HG03521 (cell line): Measurements from ENCODE around the gene ARHGEF10L.
"Not testable (repeated sequence)": the region's sequence is repeated elsewhere in the genome, so short reads cannot be mapped to it uniquely, and the experiment has no call there.

Experiments
- ATAC-seq: cut with Tn5 transposase; IDR thresholded peaks from one replicate; pipeline ENCODE4 v1.9.1; 2021; ENCODE audit warnings: mild to moderate bottlenecking, moderate library complexity; ENCODE audit not compliant: unreplicated experiment

Gene ARHGEF10L

DNA sequence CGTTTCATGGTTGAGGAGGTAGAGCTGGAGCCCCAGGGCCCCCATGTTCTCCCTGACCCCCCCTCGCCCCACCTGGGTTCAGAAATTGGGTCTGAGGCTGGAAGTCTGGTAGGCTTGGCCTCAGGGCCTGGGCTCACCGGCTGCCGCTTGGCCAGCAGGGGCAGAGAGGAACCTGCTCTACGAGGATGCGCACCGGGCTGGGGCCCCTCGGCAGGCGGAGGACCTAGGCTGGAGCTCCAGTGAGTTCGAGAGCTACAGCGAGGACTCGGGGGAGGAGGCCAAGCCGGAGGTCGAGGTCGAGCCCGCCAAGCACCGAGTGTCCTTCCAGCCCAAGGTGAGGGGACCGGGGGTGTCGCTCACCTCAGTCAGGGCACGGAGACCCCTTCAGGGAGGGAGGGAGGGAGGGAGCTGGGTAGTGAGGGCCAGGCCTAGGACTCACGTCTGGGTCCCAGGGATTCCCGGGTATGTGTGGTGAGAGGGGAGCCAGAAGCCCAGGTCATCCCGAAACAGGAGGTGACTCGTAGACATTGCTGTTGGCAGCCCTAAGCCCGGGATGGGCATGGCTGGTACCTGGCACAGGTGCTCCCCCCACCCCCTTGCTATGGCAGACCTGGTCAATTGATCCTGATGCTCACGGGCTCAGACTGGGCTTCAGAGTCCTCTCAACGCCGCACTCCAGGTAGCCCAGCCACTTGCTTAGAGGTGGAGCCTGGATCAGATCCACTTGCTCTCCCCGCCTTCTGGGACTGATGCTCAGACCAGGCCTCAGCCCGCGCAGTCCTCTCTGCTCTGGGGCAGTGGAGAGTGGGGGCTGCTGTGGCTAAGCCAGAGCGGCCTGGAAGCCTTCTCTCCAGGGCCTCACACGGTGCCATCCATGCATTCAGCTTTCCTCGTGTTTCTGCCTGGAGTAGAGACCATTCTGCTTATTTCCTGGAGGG lies 68.4 kb downstream of the ARHGEF10L start:
- no peak for ATAC-seq

- ATAC-seq, result no peak
Measured at GRCh38 chr1:17609529-17609928, 70.0 kb downstream of the ARHGEF10L start.

DNA sequence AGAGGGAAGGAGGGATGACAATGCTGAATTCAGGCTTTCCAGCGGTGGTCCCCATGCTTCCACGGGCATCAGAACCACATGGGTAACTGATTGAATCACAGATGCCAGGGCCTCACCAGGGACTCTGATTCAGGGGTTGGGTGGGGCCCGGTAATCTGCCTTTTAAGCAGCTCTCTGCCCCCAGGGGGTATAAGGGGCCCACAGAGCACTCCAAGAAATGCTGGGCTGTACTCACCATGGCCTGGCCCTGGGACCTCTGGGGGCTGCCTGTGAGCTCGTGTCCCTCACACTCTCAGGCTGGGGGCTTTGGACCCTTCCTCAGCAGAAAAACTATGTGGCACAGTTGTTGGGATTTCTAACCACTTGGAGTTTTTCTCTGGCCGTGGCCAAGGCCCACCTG lies 70.6 kb downstream of the ARHGEF10L start:
- no peak for ATAC-seq

DNA sequence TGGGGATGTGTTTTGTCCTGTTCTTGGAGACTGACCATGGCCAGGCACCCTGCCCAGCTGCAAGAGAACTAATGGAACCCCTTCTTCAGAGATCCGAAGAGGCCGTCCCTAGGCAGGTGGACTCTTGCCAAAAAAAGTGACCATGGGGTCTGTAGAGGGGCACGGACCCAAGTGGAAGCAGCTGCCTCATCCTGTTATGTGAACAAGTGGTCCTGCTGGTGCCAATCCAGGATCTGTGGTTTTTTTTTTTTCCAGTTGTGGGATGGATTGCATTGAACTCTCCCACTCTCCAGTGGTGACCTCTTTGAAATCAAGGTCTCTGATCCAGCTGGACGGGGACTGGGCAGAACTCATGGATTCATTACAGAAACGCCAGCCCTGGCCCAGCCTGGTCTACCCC lies 71.2 kb downstream of the ARHGEF10L start:
- no peak for ATAC-seq

DNA sequence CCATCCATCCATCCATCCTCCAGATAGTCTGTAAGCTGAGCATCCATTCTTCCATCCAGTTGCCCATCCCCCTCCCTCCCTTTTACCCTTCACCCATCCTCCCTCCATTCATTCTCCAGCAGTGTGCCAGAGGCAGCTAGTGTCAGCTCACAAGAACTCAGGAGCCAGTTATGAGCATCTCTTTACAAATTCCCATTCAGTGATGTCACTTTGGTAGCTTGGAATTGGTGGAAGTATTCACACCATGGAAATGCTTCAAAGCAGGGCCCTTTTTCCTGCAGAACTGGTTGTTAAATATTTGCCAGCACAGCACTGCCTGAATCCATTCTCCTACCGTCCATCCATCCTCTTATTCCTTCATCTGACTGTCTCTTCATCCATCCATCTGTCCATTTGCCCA lies 72.5 kb downstream of the ARHGEF10L start:
- no peak for ATAC-seq

- no peak for ATAC-seq
Measured at GRCh38 chr1:17612831-17613230, 73.3 kb downstream of the ARHGEF10L start.

- no peak for ATAC-seq
Measured at GRCh38 chr1:17614586-17614985, 75.1 kb downstream of the ARHGEF10L start.

DNA sequence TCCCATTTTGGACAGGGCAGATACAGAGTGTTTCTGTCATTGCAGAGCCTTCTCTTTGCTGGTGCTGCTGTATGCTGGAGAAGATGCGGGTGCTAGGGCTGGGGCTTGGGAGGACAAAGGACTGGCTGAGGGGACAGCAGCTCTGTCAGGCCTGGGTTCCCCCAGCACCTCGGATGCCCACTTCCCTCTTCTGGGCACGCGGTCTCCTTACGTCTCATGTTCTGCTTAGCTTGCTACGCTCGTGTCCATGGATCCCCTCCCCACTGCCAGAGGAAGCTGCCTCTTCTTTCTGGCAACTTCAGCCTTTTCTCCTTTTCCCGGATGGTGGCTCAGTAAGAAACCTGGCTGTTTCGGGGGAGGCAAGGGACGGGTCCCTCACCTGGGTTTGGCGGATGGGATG lies 75.7 kb downstream of the ARHGEF10L start:
- no peak for ATAC-seq

DNA sequence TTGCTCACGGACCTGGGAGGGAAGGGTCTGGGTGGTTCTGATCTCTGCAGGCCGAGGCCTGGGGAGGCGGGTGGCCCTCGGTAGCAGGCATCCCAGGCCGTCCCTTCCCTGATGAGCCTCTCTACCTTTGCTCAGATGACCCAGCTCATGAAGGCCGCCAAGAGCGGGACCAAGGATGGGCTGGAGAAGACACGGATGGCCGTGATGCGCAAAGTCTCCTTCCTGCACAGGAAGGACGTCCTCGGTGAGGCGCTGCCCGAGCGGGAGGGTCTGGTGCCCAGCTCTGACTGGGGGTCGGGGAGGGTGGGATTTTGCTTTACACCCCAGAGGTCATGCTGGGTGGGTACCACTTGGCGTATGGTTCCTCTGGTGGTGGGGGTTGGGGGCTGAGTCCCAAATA lies 76.5 kb downstream of the ARHGEF10L start:
- no peak for ATAC-seq

- ATAC-seq, result no peak
Measured at GRCh38 chr1:17616731-17617279, 77.3 kb downstream of the ARHGEF10L start.

DNA sequence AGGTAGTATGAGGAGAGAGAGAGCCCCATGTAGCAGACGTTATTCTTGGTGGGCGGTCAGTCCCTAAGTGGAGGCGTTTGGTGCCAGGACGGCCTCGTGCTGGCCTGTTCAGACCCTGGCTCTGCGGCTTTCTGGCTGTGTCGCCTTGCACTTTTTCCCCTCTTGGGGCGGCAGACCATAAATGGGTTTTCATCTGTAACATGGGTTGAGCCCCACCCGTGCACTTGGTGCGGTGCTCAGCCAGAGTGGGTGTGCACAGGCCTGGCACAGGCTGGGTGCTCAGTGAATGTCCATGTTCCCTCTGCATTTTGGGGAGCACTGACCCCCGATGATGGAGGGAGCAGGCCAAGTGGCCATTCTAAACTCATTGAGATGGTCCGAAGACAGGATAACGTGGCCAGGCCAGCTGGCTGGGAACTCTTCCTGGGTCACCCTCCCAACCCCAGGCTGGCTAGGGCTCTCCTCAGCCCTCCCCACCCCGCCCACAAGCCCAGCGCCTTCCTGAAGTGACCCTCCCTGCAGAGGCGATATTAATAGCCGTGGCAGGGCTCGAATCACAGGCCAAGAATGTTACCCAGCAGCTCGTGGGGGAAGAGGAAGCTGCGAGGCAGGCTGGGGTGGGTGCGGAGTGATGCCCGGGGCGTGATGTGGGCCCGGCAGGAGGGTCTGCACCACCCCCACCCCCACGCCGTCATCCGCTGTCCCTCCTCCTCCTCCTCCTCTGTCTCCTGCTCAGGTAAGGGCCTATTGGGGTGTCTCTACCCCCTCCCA lies 78.5 kb downstream of the ARHGEF10L start:
- no peak for ATAC-seq

DNA sequence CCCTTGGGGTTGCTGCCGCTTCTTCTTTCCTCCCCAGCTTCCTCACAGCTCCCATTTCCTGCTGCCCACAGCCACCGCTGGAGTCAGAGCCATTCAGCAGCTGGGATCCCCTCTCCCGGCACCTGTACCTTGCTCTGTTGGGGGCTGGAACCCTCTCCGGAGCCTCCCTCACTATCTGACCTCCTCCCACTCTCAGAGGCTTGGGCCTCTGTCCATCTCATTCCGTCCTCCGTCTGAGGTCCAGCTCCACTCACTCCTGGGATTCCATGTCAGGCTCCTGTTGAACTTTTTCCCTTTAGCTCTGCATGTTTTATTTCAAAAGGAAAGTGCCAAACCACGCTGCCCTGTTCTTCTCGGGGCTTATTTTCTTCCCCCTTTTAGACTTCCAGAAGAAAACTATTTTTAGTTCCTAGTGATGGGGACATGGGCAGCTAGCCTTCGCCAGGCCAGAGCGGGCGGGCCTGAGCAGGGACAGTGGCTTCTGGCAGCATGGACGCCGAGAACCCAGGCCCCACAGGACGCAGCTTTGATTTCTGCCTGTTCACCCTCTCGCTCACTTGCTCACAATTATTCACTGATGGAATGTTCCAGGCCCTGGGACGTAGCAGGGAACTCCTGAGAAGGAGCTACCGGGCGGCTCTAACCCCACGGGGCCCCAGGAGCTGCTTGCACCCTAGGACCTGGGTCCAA lies 79.2 kb downstream of the ARHGEF10L start:
- no peak for ATAC-seq

DNA sequence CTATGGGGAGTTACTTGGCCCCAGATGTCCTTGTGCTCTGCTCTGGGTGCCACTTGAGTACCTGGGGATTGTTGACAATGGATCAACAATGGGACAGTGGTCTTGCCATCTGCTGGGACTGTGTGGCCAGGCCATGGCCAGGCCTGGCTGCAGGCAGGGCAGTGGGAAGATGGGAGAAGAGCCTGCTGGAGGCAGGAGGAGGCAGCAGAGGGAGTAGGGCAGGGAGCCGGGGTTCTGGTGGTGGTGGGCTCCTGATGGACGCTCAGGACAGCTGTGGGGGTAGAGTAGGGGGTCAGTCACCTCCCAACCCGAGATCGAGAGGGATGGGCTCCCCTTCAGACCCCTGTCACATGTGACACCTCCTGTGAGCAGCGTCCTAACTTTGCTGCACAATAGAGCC lies 81.0 kb downstream of the ARHGEF10L start:
- ATAC-seq, result no peak

DNA sequence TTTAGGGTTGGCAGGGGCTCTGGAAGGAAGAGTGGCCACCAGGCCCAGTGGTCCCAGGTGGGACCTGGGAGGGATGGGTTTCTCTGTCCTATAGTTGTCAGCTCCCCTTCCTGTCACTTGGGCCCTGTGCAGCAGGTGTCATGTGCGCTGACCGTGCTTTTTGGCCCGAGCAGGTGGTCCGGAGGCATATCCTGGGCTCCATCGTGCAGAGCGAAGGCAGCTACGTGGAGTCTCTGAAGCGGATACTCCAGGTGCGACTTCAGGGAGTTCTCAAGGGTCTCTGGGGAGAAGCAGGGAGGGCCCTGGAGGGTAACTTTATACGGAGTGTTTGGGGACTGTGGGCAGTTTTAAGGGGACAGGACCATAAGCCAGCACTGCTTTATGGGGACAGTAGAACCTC lies 82.2 kb downstream of the ARHGEF10L start:
- no peak for ATAC-seq

DNA sequence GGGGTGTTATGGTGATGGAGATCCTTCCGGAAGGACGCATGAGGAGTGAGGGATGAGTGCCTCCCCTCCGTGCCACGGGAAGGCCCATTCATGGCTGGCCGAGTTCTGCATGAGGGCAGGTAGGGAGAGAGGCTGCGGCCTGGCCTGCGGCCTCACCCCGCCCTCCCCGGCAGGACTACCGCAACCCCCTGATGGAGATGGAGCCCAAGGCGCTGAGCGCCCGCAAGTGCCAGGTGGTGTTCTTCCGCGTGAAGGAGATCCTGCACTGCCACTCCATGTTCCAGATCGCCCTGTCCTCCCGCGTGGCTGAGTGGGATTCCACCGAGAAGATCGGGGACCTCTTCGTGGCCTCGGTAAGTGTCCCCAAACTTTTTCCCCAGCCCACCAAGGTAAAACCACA lies 83.3 kb downstream of the ARHGEF10L start:
- ATAC-seq, result no peak

- ATAC-seq, result no peak
Measured at GRCh38 chr1:17624611-17625233, 85.2 kb downstream of the ARHGEF10L start.

DNA sequence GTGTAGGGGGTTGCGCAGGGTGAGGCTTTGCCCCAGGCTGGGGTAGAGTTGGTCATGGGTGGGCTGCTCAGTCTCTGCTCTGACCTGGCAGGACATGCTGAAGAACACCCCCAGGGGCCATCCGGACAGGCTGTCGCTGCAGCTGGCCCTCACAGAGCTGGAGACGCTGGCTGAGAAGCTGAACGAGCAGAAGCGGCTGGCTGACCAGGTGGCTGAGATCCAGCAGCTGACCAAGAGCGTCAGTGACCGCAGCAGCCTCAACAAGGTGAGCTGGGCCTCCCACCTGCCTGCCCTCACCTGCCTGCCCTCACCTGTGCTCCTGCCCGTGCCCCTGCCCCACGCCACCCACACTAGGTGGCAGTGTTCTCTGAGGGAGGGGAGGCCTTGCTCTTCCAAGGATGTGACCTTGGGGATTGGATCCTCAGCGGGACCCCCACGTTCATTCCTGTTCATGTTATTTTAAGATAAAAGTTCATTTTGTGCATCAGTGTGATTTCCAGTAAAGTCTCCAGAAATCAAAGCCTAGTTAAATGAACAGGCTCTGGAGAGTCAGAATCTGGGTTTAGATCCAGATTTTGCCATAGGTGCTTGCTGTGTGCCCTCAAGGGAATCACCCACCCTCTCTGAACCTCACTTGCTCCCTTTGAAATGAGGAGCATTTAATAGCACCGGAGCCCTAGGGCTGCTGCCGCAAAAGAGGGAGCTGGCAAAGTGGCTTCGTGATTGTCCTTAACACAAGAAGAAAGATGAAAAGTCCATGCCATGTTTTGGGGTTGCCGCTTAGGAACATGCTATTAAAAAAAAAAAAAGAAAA lies 87.9 kb downstream of the ARHGEF10L start:
- ATAC-seq, result no peak

GRCh38 chr1:17629046-17629445 lies 89.5 kb downstream of the ARHGEF10L start:
- not testable (repeated sequence) for ATAC-seq

GRCh38 chr1:17629460-17629859 lies 90.0 kb downstream of the ARHGEF10L start:
- no peak for ATAC-seq
